Measurements from ENCODE around the gene DHX57.

GRCh38 chr2:38825956-38826355 lies 49.8 kb downstream of the DHX57 start:
- TF ChIP-seq CTCF (IDR thresholded peaks at IDR 0.05), result no peak
- no peak for TF ChIP-seq POLR2A (IDR thresholded peaks at IDR 0.05; ENCODE audit: low read depth)
- TF ChIP-seq EP300 (IDR thresholded peaks at IDR 0.05), result no peak

All from esophagus muscularis mucosa (tissue), 4 donors.